ENCODE results near the gene SENP6.
"Not testable (repeated sequence)": the region's sequence is repeated elsewhere in the genome, so short reads cannot be mapped to it uniquely, and the experiment has no call there.

SENP6 gene

DNA sequence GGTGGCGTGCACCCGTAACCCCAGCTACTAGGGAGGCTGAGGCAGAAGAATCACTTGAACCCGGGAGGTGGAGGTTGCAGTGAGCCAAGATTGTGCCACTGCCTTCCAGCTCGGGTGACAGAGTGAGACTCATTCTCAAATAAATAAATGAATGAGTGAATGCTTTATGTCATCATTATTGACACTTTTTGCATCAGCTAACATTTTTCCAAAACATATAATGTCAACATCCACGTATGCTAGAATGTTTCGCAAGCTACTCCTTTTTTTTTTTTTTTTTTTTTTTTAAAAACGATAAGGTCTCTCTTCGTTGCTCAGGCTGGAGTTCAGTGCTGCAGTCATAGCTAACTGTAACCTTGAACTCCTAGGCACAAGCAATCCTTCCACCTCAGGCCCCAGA lies 72.2 kb downstream of the SENP6 start:
- H3F3A ChIP-seq (ENCODE audit: low read depth) = no peaks in the 10 kb centered on the region
- H3K4me2 ChIP-seq (ENCODE audit: low read depth, low read length, poor library complexity, severe bottlenecking) = no peak overlapping the region
- no peaks in the 10 kb centered on the region for H3K9me3 ChIP-seq (ENCODE audit: insufficient read depth, low read depth, low read length)
- peaks cover 63% of the 10 kb centered on the region for H3K36me3 ChIP-seq (ENCODE audit: insufficient read depth, low read length)
- H4K20me1 ChIP-seq (ENCODE audit: insufficient read depth, low read length, poor library complexity, severe bottlenecking) = no peaks in the 10 kb centered on the region
- no peak overlapping the region for H3K9ac ChIP-seq (ENCODE audit: low read depth, low read length, poor library complexity, severe bottlenecking)
- no peak overlapping the region for H2AFZ ChIP-seq (ENCODE audit: low read length)
- TF ChIP-seq EZH2phosphoT487 (IDR thresholded peaks at IDR 0.05; ENCODE audit: borderline replicate concordance) (no peak), CTCF (conservative IDR thresholded peaks at IDR 0.05; ENCODE audit: low read length) (no peak)
- H3K27me3 ChIP-seq (ENCODE audit: insufficient read depth, low read length, poor library complexity, severe bottlenecking) = no peaks in the 10 kb centered on the region
- no peaks in the 10 kb centered on the region for H3K4me1 ChIP-seq (ENCODE audit: insufficient read depth, low read length, poor library complexity, severe bottlenecking)
- no peaks in the 10 kb centered on the region for H3K9me2 ChIP-seq (replicated peaks; ENCODE audit: low read depth, low read length)
- no peaks in the 10 kb centered on the region for H3K79me2 ChIP-seq (ENCODE audit: insufficient read depth, low read length)
- H3K4me3 ChIP-seq (ENCODE audit: low read length, poor library complexity, severe bottlenecking) = no peak overlapping the region

DNA sequence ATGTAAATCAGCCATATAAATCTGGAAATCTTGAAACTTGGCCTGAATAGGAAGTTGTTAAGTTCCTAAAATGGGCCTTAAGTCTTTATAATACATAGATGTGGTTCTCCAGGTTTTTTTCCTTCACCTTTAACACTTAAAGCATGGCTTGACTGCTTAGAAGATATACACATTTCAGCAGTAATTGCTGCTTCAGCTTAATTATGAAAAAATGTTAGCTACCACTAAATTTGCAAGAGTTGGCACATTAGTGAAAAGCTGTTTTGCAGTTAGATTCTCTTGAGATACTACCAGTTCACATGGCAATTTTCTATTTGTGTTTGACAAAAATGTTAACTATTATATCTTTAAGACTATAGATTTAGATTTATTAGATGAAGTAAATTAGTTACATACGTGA lies 74.7 kb downstream of the SENP6 start:
- TF ChIP-seq EZH2phosphoT487 (IDR thresholded peaks at IDR 0.05; ENCODE audit: borderline replicate concordance) (no peak), CTCF (conservative IDR thresholded peaks at IDR 0.05; ENCODE audit: low read length) (no peak)
- H3K9me2 ChIP-seq (replicated peaks; ENCODE audit: low read depth, low read length) = no peaks in the 10 kb centered on the region
- H3K4me2 ChIP-seq (ENCODE audit: low read depth, low read length, poor library complexity, severe bottlenecking) = no peak overlapping the region
- no peaks in the 10 kb centered on the region for H3K9me3 ChIP-seq (ENCODE audit: insufficient read depth, low read depth, low read length)
- H3K79me2 ChIP-seq (ENCODE audit: insufficient read depth, low read length) = no peaks in the 10 kb centered on the region
- H3K4me1 ChIP-seq (ENCODE audit: insufficient read depth, low read length, poor library complexity, severe bottlenecking) = no peaks in the 10 kb centered on the region
- H3K9ac ChIP-seq (ENCODE audit: low read depth, low read length, poor library complexity, severe bottlenecking) = no peak overlapping the region
- H3F3A ChIP-seq (ENCODE audit: low read depth) = no peaks in the 10 kb centered on the region
- H2AFZ ChIP-seq (ENCODE audit: low read length) = no peak overlapping the region
- no peaks in the 10 kb centered on the region for H3K27me3 ChIP-seq (ENCODE audit: insufficient read depth, low read length, poor library complexity, severe bottlenecking)
- no peak overlapping the region for H3K4me3 ChIP-seq (ENCODE audit: low read length, poor library complexity, severe bottlenecking)
- no peaks in the 10 kb centered on the region for H4K20me1 ChIP-seq (ENCODE audit: insufficient read depth, low read length, poor library complexity, severe bottlenecking)
- peaks cover 77% of the 10 kb centered on the region for H3K36me3 ChIP-seq (ENCODE audit: insufficient read depth, low read length)

- not testable (repeated sequence) for H3K9ac ChIP-seq (ENCODE audit: low read depth, low read length, poor library complexity, severe bottlenecking); H3F3A ChIP-seq (ENCODE audit: low read depth); H3K4me2 ChIP-seq (ENCODE audit: low read depth, low read length, poor library complexity, severe bottlenecking); H3K27me3 ChIP-seq (ENCODE audit: insufficient read depth, low read length, poor library complexity, severe bottlenecking); H2AFZ ChIP-seq (ENCODE audit: low read length); H3K79me2 ChIP-seq (ENCODE audit: insufficient read depth, low read length); H3K4me1 ChIP-seq (ENCODE audit: insufficient read depth, low read length, poor library complexity, severe bottlenecking); H4K20me1 ChIP-seq (ENCODE audit: insufficient read depth, low read length, poor library complexity, severe bottlenecking); H3K9me3 ChIP-seq (ENCODE audit: insufficient read depth, low read depth, low read length); H3K9me2 ChIP-seq (replicated peaks; ENCODE audit: low read depth, low read length); H3K4me3 ChIP-seq (ENCODE audit: low read length, poor library complexity, severe bottlenecking)
- H3K36me3 ChIP-seq (ENCODE audit: insufficient read depth, low read length) = peaks cover 55% of the 10 kb centered on the region
Measured at GRCh38 chr6:75682548-75682947, 80.9 kb downstream of the SENP6 start.

- not testable (repeated sequence) for H2AFZ ChIP-seq (ENCODE audit: low read length); H4K20me1 ChIP-seq (ENCODE audit: insufficient read depth, low read length, poor library complexity, severe bottlenecking); H3F3A ChIP-seq (ENCODE audit: low read depth); H3K9ac ChIP-seq (ENCODE audit: low read depth, low read length, poor library complexity, severe bottlenecking); H3K4me1 ChIP-seq (ENCODE audit: insufficient read depth, low read length, poor library complexity, severe bottlenecking); H3K4me3 ChIP-seq (ENCODE audit: low read length, poor library complexity, severe bottlenecking); H3K9me3 ChIP-seq (ENCODE audit: insufficient read depth, low read depth, low read length); H3K79me2 ChIP-seq (ENCODE audit: insufficient read depth, low read length); H3K27me3 ChIP-seq (ENCODE audit: insufficient read depth, low read length, poor library complexity, severe bottlenecking); H3K4me2 ChIP-seq (ENCODE audit: low read depth, low read length, poor library complexity, severe bottlenecking); H3K9me2 ChIP-seq (replicated peaks; ENCODE audit: low read depth, low read length)
- peaks cover 54% of the 10 kb centered on the region for H3K36me3 ChIP-seq (ENCODE audit: insufficient read depth, low read length)
Measured at GRCh38 chr6:75683005-75683404, 81.3 kb downstream of the SENP6 start.

DNA sequence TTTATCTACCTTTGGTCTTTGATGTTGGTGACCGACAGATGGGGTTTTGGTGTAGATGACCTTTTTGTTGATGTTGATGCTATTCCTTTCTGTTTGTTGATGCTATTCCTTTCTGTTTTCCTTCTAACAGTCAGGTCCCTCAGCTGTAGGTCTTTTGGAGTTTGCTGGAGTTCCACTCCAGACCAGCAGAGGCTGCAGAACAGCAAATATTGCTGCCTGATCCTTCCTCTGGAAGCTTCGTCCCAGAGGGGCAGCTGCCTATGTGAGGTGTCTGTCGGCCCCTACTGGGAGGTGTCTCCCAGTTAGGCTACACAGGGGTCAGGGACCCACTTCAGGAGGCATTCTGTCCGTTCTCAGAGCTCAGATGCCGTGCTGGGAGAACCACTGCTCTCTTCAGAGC lies 85.9 kb downstream of the SENP6 start:
- not testable (repeated sequence) for H3F3A ChIP-seq (ENCODE audit: low read depth); H3K9ac ChIP-seq (ENCODE audit: low read depth, low read length, poor library complexity, severe bottlenecking); H3K4me1 ChIP-seq (ENCODE audit: insufficient read depth, low read length, poor library complexity, severe bottlenecking); H3K4me3 ChIP-seq (ENCODE audit: low read length, poor library complexity, severe bottlenecking); H3K9me2 ChIP-seq (replicated peaks; ENCODE audit: low read depth, low read length); H2AFZ ChIP-seq (ENCODE audit: low read length); H3K79me2 ChIP-seq (ENCODE audit: insufficient read depth, low read length); H4K20me1 ChIP-seq (ENCODE audit: insufficient read depth, low read length, poor library complexity, severe bottlenecking); H3K4me2 ChIP-seq (ENCODE audit: low read depth, low read length, poor library complexity, severe bottlenecking); H3K9me3 ChIP-seq (ENCODE audit: insufficient read depth, low read depth, low read length); H3K27me3 ChIP-seq (ENCODE audit: insufficient read depth, low read length, poor library complexity, severe bottlenecking)
- peaks cover 22% of the 10 kb centered on the region; the same call in 1 of the 2 replicates for H3K36me3 ChIP-seq (ENCODE audit: insufficient read depth, low read length)

DNA sequence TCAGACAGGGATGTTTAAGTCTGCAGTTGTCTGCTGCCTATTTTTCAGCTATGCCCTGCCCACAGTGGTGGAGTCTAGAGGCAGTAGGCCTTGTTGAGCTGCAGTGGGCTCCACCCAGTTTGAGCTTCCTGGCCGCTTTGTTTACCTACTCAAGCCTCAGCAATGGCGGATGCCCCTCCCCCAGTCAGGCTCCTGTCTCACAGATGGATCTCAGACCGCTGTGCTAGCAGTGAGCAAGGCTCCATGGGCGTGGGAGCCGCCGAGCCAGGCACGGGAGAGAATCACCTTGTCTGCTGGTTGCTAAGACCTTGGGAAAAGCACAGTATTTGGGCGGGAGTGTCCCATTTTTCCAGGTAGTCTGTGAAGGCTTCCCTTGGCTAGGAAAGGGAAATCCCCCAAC lies 86.3 kb downstream of the SENP6 start:
- not testable (repeated sequence) for H3K9me3 ChIP-seq (ENCODE audit: insufficient read depth, low read depth, low read length); H3K79me2 ChIP-seq (ENCODE audit: insufficient read depth, low read length); H4K20me1 ChIP-seq (ENCODE audit: insufficient read depth, low read length, poor library complexity, severe bottlenecking); H3K9me2 ChIP-seq (replicated peaks; ENCODE audit: low read depth, low read length); H3K4me2 ChIP-seq (ENCODE audit: low read depth, low read length, poor library complexity, severe bottlenecking); H3K27me3 ChIP-seq (ENCODE audit: insufficient read depth, low read length, poor library complexity, severe bottlenecking); H3K4me3 ChIP-seq (ENCODE audit: low read length, poor library complexity, severe bottlenecking); H3F3A ChIP-seq (ENCODE audit: low read depth); H3K4me1 ChIP-seq (ENCODE audit: insufficient read depth, low read length, poor library complexity, severe bottlenecking); H2AFZ ChIP-seq (ENCODE audit: low read length); H3K9ac ChIP-seq (ENCODE audit: low read depth, low read length, poor library complexity, severe bottlenecking)
- H3K36me3 ChIP-seq (ENCODE audit: insufficient read depth, low read length) = peaks cover 26% of the 10 kb centered on the region; the same call in 1 of the 2 replicates

All from Loucy (cell line).